WTC11 (cell line): Measurements from ENCODE around the gene CRELD2. TPM values are rescaled to one million over a fixed set of nuclear protein-coding genes. Genes with fewer than 3 reads are reported as not detected.
A peak's percentile ranks its signal among the peaks of the same experiment; 100 is the strongest.

Source experiments
- ATAC-seq: fragments of 200-7000 bp; cut with Tn5 transposase; 2 replicates; pipeline ENCODE4 v1.10.0; 2021; ENCODE audit warnings: mild to moderate bottlenecking, moderate library complexity
- CTCF ChIA-PET: fragments of 300-600 bp; sonication (Branson Sonifier 250); formaldehyde crosslinking; loops from one replicate; lab custom pipeline; 2021; ENCODE audit warnings: antibody characterized with exemption; lab: Charles Lee
- POLR2A ChIA-PET: fragments of 350-600 bp; sonication (Branson Sonifier 250); formaldehyde crosslinking; loops from one replicate; lab custom pipeline; 2021; ENCODE audit warnings: antibody characterized with exemption; lab: Charles Lee
- DNase-seq: peaks from one replicate; pipeline ENCODE4 v3.0.0; 2021; ENCODE audit warnings: low spot score
- H3K27ac Mint-ChIP-seq: 2 replicates; pipeline ENCODE4 v1.8.0; 2021; ENCODE audit warnings: mixed read lengths
- H3K27me3 Mint-ChIP-seq: 2 replicates; pipeline ENCODE4 v1.8.0; 2021; ENCODE audit warnings: low read depth, mild to moderate bottlenecking, moderate library complexity, mixed read lengths
- H3K36me3 Mint-ChIP-seq: 2 replicates; pipeline ENCODE4 v1.8.0; 2021; ENCODE audit warnings: mixed read lengths
- H3K4me1 Mint-ChIP-seq: 2 replicates; pipeline ENCODE4 v1.8.0; 2022; ENCODE audit warnings: mixed read lengths
- H3K4me3 Mint-ChIP-seq: 2 replicates; pipeline ENCODE4 v1.8.0; 2021; ENCODE audit warnings: mild to moderate bottlenecking, moderate library complexity, mixed read lengths
- H3K9me3 Mint-ChIP-seq: 2 replicates; pipeline ENCODE4 v1.8.0; 2021; ENCODE audit warnings: mixed read lengths
- FOXP1 ChIP-seq: sonication (generic); formaldehyde crosslinking; IDR thresholded peaks from 2 replicates; pipeline ENCODE4 v1.8.0; 2022; ENCODE audit warnings: missing genetic modification reagents, mild to moderate bottlenecking, moderate library complexity, borderline replicate concordance
- SOX15 ChIP-seq: fragments of 250-450 bp; sonication (Bioruptor Pico); IDR thresholded peaks from 2 replicates; pipeline ENCODE4 v1.9.0; 2021; ENCODE audit warnings: mild to moderate bottlenecking
- SP1 ChIP-seq: sonication (generic); formaldehyde crosslinking; conservative IDR thresholded peaks from 2 replicates; pipeline ENCODE4 v1.8.1; 2022; ENCODE audit warnings: missing genetic modification reagents
- ZNF138 ChIP-seq: sonication (generic); formaldehyde crosslinking; conservative IDR thresholded peaks from 2 replicates; pipeline ENCODE4 v1.8.1; 2022; ENCODE audit warnings: mild to moderate bottlenecking, moderate library complexity, missing genetic modification reagents
- ZNF263 ChIP-seq: sonication (generic); formaldehyde crosslinking; IDR thresholded peaks from 2 replicates; pipeline ENCODE4 v1.8.1; 2022; ENCODE audit warnings: low read depth, mild to moderate bottlenecking, moderate library complexity, missing genetic modification reagents
- ZNF396 ChIP-seq: fragments of 250-450 bp; sonication (Bioruptor Pico); IDR thresholded peaks from 2 replicates; pipeline ENCODE4 v1.8.0; 2021; ENCODE audit warnings: mild to moderate bottlenecking, moderate library complexity, borderline replicate concordance
- ZNF423 ChIP-seq: fragments of 250-450 bp; sonication (Bioruptor Pico); IDR thresholded peaks from 2 replicates; pipeline ENCODE4 v2.1.2; 2022; ENCODE audit warnings: mild to moderate bottlenecking, moderate library complexity
- total RNA-seq: library from RNA; stranded (reverse); gene quantifications from 3 replicates; pipeline ENCODE4 v1.2.3, GENCODE V29; 2021
- TF ChIP-seq, protein P1 (sequence below): fragments of 250-450 bp; sonication (Bioruptor Pico); IDR thresholded peaks from 2 replicates; pipeline ENCODE4 v2.1.2; 2022; ENCODE audit warnings: mild to moderate bottlenecking, moderate library complexity
- TF ChIP-seq, protein P2 (sequence below): fragments of 250-450 bp; sonication (Bioruptor Pico); IDR thresholded peaks from 2 replicates; pipeline ENCODE4 v1.9.0; 2021; ENCODE audit warnings: mild to moderate bottlenecking, borderline replicate concordance
- TF ChIP-seq, protein P3 (sequence below): fragments of 200-600 bp; IDR thresholded peaks from 2 replicates; pipeline ENCODE4 v1.8.0; 2022; ENCODE audit warnings: antibody characterized with exemption
- TF ChIP-seq, protein P4 (sequence below): fragments of 250-450 bp; sonication (Bioruptor Pico); IDR thresholded peaks from 2 replicates; pipeline ENCODE4 v1.9.0; 2021; ENCODE audit warnings: moderate library complexity, mild to moderate bottlenecking, inconsistent platforms, borderline replicate concordance
- TF ChIP-seq, protein P5 (sequence below): sonication (generic); formaldehyde crosslinking; IDR thresholded peaks from 2 replicates; pipeline ENCODE4 v1.8.1; 2023; ENCODE audit warnings: mild to moderate bottlenecking, missing genetic modification reagents, borderline replicate concordance

CRELD2 gene
- total RNA-seq, 1 experiment from 2014 or later, result 42.8 TPM

DNA sequence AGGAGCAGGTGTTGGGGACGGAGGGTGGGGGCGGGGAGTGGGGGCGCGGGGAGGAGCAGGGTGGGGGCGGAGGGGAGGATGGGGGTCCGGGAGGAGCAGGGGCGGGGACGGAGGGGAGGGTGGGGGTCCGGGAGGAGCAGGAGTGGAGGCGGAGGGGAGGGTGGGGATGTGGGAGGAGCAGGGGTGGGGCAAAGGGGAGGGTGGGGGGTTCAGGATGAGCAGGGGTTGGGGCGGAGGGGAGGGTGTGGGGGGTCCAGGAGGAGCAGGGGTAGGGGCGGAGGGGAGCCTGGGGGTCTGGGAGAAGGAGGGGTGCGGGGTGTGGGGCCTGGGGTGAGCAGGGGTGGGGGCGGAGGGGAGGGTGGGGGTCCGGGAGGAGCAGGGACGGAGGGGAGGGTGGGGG is 17.1 kb downstream of the CRELD2 start:
- Mint-ChIP-seq H3K27me3 (peaks cover 6% of the 10 kb centered on the region), H3K27ac (no peak overlapping the region), H3K4me3 (no peak overlapping the region), H3K9me3 (peaks cover under 1% of the 10 kb centered on the region; the same call in 1 of the 2 replicates), H3K4me1 (peaks cover 8% of the 10 kb centered on the region), H3K36me3 (no peaks in the 10 kb centered on the region)
- CTCF ChIA-PET, result interaction anchor here (0.8 to 2.2 kb wide), 3 partner anchors 95 to 124 kb away, joined by 3 to 23 read pairs (median 4); no protein-coding TSS in a partner anchor
- no peak for DNase-seq
- ATAC-seq, result no peak
- POLR2A ChIA-PET, result no interaction called here
- TF ChIP-seq, protein P1, sequence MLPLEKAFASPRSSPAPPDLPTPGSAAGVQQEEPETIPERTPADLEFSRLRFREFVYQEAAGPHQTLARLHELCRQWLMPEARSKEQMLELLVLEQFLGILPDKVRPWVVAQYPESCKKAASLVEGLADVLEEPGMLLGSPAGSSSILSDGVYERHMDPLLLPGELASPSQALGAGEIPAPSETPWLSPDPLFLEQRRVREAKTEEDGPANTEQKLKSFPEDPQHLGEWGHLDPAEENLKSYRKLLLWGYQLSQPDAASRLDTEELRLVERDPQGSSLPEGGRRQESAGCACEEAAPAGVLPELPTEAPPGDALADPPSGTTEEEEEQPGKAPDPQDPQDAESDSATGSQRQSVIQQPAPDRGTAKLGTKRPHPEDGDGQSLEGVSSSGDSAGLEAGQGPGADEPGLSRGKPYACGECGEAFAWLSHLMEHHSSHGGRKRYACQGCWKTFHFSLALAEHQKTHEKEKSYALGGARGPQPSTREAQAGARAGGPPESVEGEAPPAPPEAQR (CRISPR knock-in tag), result no peak
- TF ChIP-seq ZNF138 (CRISPR knock-in tag) (no peak), SP1 (CRISPR knock-in tag) (no peak), FOXP1 (no peak)
- TF ChIP-seq, protein P2, sequence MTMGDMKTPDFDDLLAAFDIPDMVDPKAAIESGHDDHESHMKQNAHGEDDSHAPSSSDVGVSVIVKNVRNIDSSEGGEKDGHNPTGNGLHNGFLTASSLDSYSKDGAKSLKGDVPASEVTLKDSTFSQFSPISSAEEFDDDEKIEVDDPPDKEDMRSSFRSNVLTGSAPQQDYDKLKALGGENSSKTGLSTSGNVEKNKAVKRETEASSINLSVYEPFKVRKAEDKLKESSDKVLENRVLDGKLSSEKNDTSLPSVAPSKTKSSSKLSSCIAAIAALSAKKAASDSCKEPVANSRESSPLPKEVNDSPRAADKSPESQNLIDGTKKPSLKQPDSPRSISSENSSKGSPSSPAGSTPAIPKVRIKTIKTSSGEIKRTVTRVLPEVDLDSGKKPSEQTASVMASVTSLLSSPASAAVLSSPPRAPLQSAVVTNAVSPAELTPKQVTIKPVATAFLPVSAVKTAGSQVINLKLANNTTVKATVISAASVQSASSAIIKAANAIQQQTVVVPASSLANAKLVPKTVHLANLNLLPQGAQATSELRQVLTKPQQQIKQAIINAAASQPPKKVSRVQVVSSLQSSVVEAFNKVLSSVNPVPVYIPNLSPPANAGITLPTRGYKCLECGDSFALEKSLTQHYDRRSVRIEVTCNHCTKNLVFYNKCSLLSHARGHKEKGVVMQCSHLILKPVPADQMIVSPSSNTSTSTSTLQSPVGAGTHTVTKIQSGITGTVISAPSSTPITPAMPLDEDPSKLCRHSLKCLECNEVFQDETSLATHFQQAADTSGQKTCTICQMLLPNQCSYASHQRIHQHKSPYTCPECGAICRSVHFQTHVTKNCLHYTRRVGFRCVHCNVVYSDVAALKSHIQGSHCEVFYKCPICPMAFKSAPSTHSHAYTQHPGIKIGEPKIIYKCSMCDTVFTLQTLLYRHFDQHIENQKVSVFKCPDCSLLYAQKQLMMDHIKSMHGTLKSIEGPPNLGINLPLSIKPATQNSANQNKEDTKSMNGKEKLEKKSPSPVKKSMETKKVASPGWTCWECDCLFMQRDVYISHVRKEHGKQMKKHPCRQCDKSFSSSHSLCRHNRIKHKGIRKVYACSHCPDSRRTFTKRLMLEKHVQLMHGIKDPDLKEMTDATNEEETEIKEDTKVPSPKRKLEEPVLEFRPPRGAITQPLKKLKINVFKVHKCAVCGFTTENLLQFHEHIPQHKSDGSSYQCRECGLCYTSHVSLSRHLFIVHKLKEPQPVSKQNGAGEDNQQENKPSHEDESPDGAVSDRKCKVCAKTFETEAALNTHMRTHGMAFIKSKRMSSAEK (CRISPR knock-in tag), result no peak

DNA sequence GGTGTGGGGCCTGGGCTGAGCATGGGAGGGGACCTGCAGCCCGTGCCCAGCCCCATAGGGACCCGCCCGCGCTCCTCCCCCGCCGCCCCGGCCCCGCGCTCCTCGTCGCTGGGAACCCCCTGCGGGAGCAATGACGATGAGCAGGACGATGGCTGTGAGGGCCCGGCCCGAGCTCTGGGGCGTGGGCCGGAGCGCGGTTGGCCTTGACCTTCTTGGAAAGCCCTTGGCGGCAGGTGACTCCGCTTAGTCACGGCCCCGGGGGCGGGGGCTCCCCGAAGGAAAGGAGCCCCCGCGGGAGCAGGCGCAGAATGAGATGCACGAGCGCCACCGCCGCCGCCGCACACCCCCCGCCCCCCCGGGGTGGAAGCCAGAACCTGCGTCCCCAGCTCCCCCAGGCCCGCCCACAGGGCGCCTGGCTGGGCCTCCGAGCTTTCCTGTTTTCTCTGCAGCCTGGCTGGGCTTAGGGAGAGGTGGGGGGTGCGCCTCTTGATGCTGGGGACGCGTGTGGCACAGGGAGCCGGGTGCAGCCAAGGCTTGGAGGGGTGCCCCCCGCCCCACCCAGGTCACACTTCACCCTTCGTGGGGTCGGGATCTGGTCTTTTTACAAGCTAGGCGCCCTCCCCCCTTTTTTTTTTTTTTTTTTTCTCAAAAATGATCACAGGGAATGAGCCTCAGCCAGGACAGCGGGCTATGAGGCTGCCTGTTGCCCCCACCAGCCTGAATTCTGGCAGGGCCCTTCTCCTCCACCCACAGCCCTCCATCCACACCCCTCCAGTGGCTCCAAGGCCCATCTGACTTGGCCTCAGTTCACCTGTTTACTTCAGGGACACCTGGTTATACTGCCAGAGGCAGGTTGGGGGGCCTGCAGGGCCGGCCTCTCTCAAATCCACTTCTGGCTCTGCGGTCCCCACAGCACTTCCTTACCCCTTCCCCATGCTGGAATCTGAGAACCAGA is 17.9 kb downstream of the CRELD2 start:
- H3K9me3 Mint-ChIP-seq, result peaks cover 7% of the 10 kb centered on the region
- ATAC-seq, result peak; percentile 71
- H3K27me3 Mint-ChIP-seq, result no peaks in the 10 kb centered on the region; the same call in 1 of the 2 replicates
- POLR2A ChIA-PET, result interaction anchor here (0.6 kb wide), 1 partner anchor 28 kb away, joined by 5 read pairs; no protein-coding TSS in a partner anchor
- H3K4me3 Mint-ChIP-seq, result peak overlapping the region; percentile 58
- no peak overlapping the region for H3K27ac Mint-ChIP-seq
- peaks cover 4% of the 10 kb centered on the region for H3K4me1 Mint-ChIP-seq
- peak; percentile 48; the same call in 1 of the 2 replicates for TF ChIP-seq ZNF423 (CRISPR knock-in tag)
- TF ChIP-seq SOX15, result no peak
- TF ChIP-seq, all 79 proteins: peak for 1
- peaks cover 3% of the 10 kb centered on the region for H3K36me3 Mint-ChIP-seq
- peak; percentile 82 for DNase-seq
- CTCF ChIA-PET, result interaction anchor here (0.7 to 2.2 kb wide), 3 partner anchors 31 to 123 kb away, joined by 3 to 23 read pairs (median 4); no protein-coding TSS in a partner anchor

DNA sequence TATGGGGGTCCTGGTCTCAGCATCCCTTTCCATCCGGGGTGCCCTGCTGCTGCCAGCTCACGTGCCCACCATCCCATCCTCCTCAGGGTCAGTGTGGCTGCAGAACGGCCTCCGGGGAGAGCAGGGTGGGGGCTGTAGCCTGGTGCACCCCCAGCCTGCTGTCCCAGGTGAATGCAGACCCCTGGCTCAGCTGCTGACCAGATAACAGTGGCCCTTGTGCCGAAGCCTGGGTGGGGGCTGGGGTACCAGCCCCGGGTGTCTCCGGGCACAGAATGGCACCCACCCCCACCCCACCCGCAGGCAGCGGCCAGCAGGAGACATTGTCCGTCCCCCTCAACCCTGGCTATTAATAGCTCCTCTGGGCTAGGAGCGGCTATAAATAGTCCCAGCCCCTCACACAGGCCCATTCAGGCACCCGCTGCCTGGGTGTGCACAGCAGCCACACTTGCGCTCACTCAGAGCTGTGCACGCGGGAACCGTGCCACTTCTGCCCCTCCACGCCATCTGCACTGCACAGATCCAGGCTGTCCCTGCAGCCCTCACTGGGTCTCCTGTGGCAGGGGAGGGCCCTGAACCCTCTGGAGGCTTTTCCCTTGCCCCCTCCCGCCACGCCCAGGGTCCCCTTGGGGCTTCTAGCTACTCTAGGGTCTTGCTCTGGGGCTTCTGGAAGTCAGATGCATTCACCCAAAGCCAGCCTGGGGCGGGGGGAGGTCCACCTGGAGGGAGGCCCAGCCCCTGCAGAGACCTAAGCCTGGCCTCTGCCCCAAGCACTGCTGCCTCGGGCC is 18.7 kb downstream of the CRELD2 start:
- H3K9me3 Mint-ChIP-seq, result peaks cover 8% of the 10 kb centered on the region
- CTCF ChIA-PET, result interaction anchor here (0.5 to 2.2 kb wide), 3 partner anchors 14 to 1098 kb away, joined by 3 to 23 read pairs (median 3); no protein-coding TSS in a partner anchor
- H3K4me3 Mint-ChIP-seq, result peak overlapping the region; percentile 58
- no peaks in the 10 kb centered on the region; the same call in 1 of the 2 replicates for H3K27me3 Mint-ChIP-seq
- POLR2A ChIA-PET, result interaction anchor here (0.6 kb wide), 2 partner anchors 63 to 264 kb away, joined by 4 read pairs; no protein-coding TSS in a partner anchor
- peaks cover 3% of the 10 kb centered on the region for H3K36me3 Mint-ChIP-seq
- DNase-seq (no peak), ATAC-seq (no peak)
- H3K27ac Mint-ChIP-seq, result no peak overlapping the region
- H3K4me1 Mint-ChIP-seq, result peaks cover 4% of the 10 kb centered on the region
- TF ChIP-seq, protein P3, sequence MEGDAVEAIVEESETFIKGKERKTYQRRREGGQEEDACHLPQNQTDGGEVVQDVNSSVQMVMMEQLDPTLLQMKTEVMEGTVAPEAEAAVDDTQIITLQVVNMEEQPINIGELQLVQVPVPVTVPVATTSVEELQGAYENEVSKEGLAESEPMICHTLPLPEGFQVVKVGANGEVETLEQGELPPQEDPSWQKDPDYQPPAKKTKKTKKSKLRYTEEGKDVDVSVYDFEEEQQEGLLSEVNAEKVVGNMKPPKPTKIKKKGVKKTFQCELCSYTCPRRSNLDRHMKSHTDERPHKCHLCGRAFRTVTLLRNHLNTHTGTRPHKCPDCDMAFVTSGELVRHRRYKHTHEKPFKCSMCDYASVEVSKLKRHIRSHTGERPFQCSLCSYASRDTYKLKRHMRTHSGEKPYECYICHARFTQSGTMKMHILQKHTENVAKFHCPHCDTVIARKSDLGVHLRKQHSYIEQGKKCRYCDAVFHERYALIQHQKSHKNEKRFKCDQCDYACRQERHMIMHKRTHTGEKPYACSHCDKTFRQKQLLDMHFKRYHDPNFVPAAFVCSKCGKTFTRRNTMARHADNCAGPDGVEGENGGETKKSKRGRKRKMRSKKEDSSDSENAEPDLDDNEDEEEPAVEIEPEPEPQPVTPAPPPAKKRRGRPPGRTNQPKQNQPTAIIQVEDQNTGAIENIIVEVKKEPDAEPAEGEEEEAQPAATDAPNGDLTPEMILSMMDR, result no peak
- TF ChIP-seq, protein P4, sequence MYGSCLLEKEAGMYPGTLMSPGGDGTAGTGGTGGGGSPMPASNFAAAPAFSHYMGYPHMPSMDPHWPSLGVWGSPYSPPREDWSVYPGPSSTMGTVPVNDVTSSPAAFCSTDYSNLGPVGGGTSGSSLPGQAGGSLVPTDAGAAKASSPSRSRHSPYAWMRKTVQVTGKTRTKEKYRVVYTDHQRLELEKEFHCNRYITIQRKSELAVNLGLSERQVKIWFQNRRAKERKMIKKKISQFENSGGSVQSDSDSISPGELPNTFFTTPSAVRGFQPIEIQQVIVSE (CRISPR knock-in tag), result no peak
- TF ChIP-seq, protein P5, sequence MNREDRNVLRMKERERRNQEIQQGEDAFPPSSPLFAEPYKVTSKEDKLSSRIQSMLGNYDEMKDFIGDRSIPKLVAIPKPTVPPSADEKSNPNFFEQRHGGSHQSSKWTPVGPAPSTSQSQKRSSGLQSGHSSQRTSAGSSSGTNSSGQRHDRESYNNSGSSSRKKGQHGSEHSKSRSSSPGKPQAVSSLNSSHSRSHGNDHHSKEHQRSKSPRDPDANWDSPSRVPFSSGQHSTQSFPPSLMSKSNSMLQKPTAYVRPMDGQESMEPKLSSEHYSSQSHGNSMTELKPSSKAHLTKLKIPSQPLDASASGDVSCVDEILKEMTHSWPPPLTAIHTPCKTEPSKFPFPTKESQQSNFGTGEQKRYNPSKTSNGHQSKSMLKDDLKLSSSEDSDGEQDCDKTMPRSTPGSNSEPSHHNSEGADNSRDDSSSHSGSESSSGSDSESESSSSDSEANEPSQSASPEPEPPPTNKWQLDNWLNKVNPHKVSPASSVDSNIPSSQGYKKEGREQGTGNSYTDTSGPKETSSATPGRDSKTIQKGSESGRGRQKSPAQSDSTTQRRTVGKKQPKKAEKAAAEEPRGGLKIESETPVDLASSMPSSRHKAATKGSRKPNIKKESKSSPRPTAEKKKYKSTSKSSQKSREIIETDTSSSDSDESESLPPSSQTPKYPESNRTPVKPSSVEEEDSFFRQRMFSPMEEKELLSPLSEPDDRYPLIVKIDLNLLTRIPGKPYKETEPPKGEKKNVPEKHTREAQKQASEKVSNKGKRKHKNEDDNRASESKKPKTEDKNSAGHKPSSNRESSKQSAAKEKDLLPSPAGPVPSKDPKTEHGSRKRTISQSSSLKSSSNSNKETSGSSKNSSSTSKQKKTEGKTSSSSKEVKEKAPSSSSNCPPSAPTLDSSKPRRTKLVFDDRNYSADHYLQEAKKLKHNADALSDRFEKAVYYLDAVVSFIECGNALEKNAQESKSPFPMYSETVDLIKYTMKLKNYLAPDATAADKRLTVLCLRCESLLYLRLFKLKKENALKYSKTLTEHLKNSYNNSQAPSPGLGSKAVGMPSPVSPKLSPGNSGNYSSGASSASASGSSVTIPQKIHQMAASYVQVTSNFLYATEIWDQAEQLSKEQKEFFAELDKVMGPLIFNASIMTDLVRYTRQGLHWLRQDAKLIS, result no peak
- TF ChIP-seq ZNF263 (CRISPR knock-in tag) (no peak), ZNF396 (no peak)
